Endothelial cell of umbilical vein (primary cell): ENCODE results near the gene ZNF618. TPM values are rescaled to one million over a fixed set of nuclear protein-coding genes. Genes with fewer than 3 reads are reported as not detected.

Experiments used
- BruUV-seq: library from RNA; stranded (reverse); fragments of 400-500 nt; replicated peaks from 2 replicates; lab custom pipeline; 2021; lab: Mats Ljungman, UMichigan
- CTCF ChIA-PET: fragments of 300-600, 350-600 bp; sonication (Branson Sonifier 250); formaldehyde crosslinking; loops from one replicate; lab custom pipeline; 2021; ENCODE audit warnings: antibody characterized with exemption, inconsistent platforms; lab: Charles Lee
- POLR2A ChIA-PET: fragments of 300-600, 350-600 bp; sonication (Branson Sonifier 250); formaldehyde crosslinking; loops from one replicate; lab custom pipeline; 2021; ENCODE audit warnings: antibody characterized with exemption, inconsistent platforms; lab: Charles Lee
- DNase-seq: peaks from one replicate; pipeline ENCODE4 v3.0.0-alpha.2; 2011; ENCODE audit warnings: low read depth, low spot score
- FAIRE-seq: peaks from 2 replicates; lab custom pipeline; 2011; peaks lifted over from hg19 to GRCh38; lab: Jason Lieb, UNC
- H2AFZ ChIP-seq: 2 replicates; pipeline ENCODE4 v1.6.0; 2012; ENCODE audit warnings: low read depth, low read length, control low read depth, inconsistent platforms
- H3K27ac ChIP-seq: 2 replicates; pipeline ENCODE4 v1.5.1; 2011; ENCODE audit warnings: low read depth, mild to moderate bottlenecking, control low read depth, low read length, moderate library complexity; ENCODE audit not compliant: insufficient read depth
- H3K27me3 ChIP-seq, 2 experiments: 2 replicates each; pipeline versions ENCODE4 v1.6.0 to v1.6.1; 2011; ENCODE audit warnings: low read length in 2 of 2, mixed read lengths in 1 of 2; ENCODE audit not compliant: control insufficient read depth in 2 of 2, insufficient read depth in 2 of 2
- H3K36me3 ChIP-seq, 2 experiments: 2 replicates in 1 of 2; 3 replicates in 1 of 2; pipeline ENCODE4 v1.5.1; 2011; ENCODE audit warnings: low read length in 2 of 2, mild to moderate bottlenecking in 1 of 2, moderate library complexity in 1 of 2; ENCODE audit not compliant: control insufficient read depth in 2 of 2, insufficient read depth in 2 of 2; ENCODE audit errors: extremely low read depth in 1 of 2
- H3K4me1 ChIP-seq: 3 replicates; pipeline ENCODE4 v1.5.1; 2011; ENCODE audit warnings: mild to moderate bottlenecking, low read length; ENCODE audit not compliant: control insufficient read depth, insufficient read depth; ENCODE audit errors: extremely low read depth
- H3K4me2 ChIP-seq: 2 replicates; pipeline ENCODE4 v1.6.1; 2011; ENCODE audit warnings: low read length, control low read depth, mixed read lengths; ENCODE audit not compliant: insufficient read depth
- H3K4me3 ChIP-seq, 3 experiments: fragments of 200-600 bp in 1 of 3; sonication (generic), shearing (Covaris generic) in 1 of 3; replicated peaks in 1 of 3; 2 replicates each; pipeline ENCODE4 v1.5.1; 2011 to 2016; ENCODE audit warnings: control low read depth in 3 of 3, low read length in 3 of 3, mild to moderate bottlenecking in 2 of 3, inconsistent platforms in 1 of 3, low read depth in 1 of 3, moderate library complexity in 1 of 3; ENCODE audit not compliant: insufficient read depth in 1 of 3
- H3K79me2 ChIP-seq: 2 replicates; pipeline ENCODE4 v1.6.0; 2012; ENCODE audit warnings: low read length, inconsistent platforms; ENCODE audit not compliant: control insufficient read depth, insufficient read depth
- H3K9ac ChIP-seq: replicated peaks from 2 replicates; pipeline ENCODE3; 2011; ENCODE audit warnings: low read length, control low read depth; ENCODE audit not compliant: insufficient read depth; ENCODE audit errors: extremely low read depth
- H3K9me1 ChIP-seq: replicated peaks from 3 replicates; pipeline ENCODE4 v1.6.0; 2011; ENCODE audit warnings: mild to moderate bottlenecking, low read length; ENCODE audit not compliant: control insufficient read depth, insufficient read depth; ENCODE audit errors: extremely low read depth
- H3K9me3 ChIP-seq: replicated peaks from 2 replicates; pipeline ENCODE4 v1.5.1; 2012; ENCODE audit warnings: low read length, inconsistent platforms; ENCODE audit not compliant: control insufficient read depth, insufficient read depth
- H4K20me1 ChIP-seq: replicated peaks from 2 replicates; pipeline ENCODE3; 2011; ENCODE audit warnings: mild to moderate bottlenecking, low read length; ENCODE audit not compliant: control insufficient read depth, insufficient read depth; ENCODE audit errors: extremely low read depth
- CTCF ChIP-seq, 2 donors: IDR thresholded peaks; 1 replicate in 1 of 2; 2 replicates in 1 of 2; pipeline ENCODE4 v1.5.1; 2011; ENCODE audit warnings: low read length in 2 of 2, mild to moderate bottlenecking in 2 of 2, moderate library complexity in 2 of 2, control low read depth in 1 of 2, inconsistent platforms in 1 of 2, low read depth in 1 of 2; ENCODE audit not compliant: insufficient read depth in 1 of 2; ENCODE audit errors: extremely low read depth in 1 of 2
- EZH2 ChIP-seq: IDR thresholded peaks from 2 replicates; pipeline ENCODE4 v1.6.1; 2012; ENCODE audit warnings: borderline replicate concordance, low read depth, mild to moderate bottlenecking, moderate library complexity, low read length, inconsistent platforms; ENCODE audit not compliant: severe bottlenecking
- MAX ChIP-seq: IDR thresholded peaks from 2 replicates; pipeline ENCODE4 v1.6.1; 2011; ENCODE audit not compliant: insufficient read depth, insufficient read length
- MYC ChIP-seq: IDR thresholded peaks from one replicate; pipeline ENCODE4 v1.6.1; 2011; ENCODE audit warnings: mild to moderate bottlenecking, low read depth, low read length
- POLR2A ChIP-seq: IDR thresholded peaks from 2 replicates; pipeline ENCODE4 v1.6.1; 2012; ENCODE audit warnings: low read depth, mild to moderate bottlenecking, control low read depth, low read length
- POLR2AphosphoS5 ChIP-seq: IDR thresholded peaks from 2 replicates; pipeline ENCODE4 v1.6.1; 2012; ENCODE audit warnings: low read depth, mild to moderate bottlenecking, control low read depth, low read length, moderate library complexity; ENCODE audit not compliant: insufficient read depth
- dilution Hi-C: fragments of 300-500 bp; cut with MboI; formaldehyde crosslinking; loops from one replicate; pipeline ENCODE4 v1.15.0; 2019; ENCODE audit warnings: low sequenced_read_pairs; ENCODE audit not compliant: extremely low pct_ligation_motif_present
- intact Hi-C: fragments of 100-400 bp; cut with micrococcal nuclease; formaldehyde crosslinking; loops from one replicate; pipeline ENCODE4 v1.10.0; 2022
- polyA plus RNA-seq, 4 experiments: library from polyadenylated mRNA; depleted of rRNA in 3 of 4; stranded (reverse) in 3 of 4; unstranded in 1 of 4; fragments of >200 nt; gene quantifications; 2 replicates each; pipeline versions ENCODE4 v1.2.1 to v1.2.3, GENCODE V29; 2011 to 2012; ENCODE audit warnings: missing spikeins in 1 of 4
- total RNA-seq: library from RNA; stranded (reverse); gene quantifications from 2 replicates; pipeline ENCODE4 v1.2.3, GENCODE V29; 2021

ZNF618 gene
- total and polyA plus RNA-seq, 2 donors (not counting 3 experiments of a cell fraction or from before 2014, with no cell fraction given) = 22.6 to 80.3 TPM

- Histone ChIP-seq H3K4me1 (peaks cover 48% of the 10 kb centered on the region), H4K20me1 (peaks cover 11% of the 10 kb centered on the region), H2AFZ (no peak overlapping the region), H3K4me3 (no peak overlapping the region), H3K9me3 (no peaks in the 10 kb centered on the region), H3K27ac (no peak overlapping the region), H3K79me2 (peaks cover 51% of the 10 kb centered on the region), H3K9ac (no peak overlapping the region), H3K27me3 (no peaks in the 10 kb centered on the region), H3K36me3 (peaks cover 0 to 33% of the 10 kb centered on the region in 2 experiments), H3K9me1 (no peaks in the 10 kb centered on the region), H3K4me2 (no peak overlapping the region)
- no TSS peak for BruUV-seq
- ChIA-PET CTCF (interaction anchor here (0.8 to 2.4 kb wide), 7 partner anchors 12 to 253 kb away, joined by 3 to 9 read pairs (median 5); no protein-coding TSS in a partner anchor), POLR2A (no interaction called here)
- intact Hi-C loops (no loop called here), dilution Hi-C loops (no loop called here)
- no peak for TF ChIP-seq MYC
- no peak for TF ChIP-seq MAX
- no peak for TF ChIP-seq EZH2
- no peak for TF ChIP-seq CTCF (IDR thresholded peaks at IDR 0.05; ENCODE audit: extremely low read depth in 1 of 2, insufficient read depth in 1 of 2, low read depth in 1 of 2, low read length in 2 of 2)
- no peak for TF ChIP-seq POLR2A
- no peak for TF ChIP-seq POLR2AphosphoS5
- FAIRE-seq (peak; percentile 59), DNase-seq (no peak)
These were observed 114.9 kb downstream of the ZNF618 start for GRCh38 chr9:113990975-113991471.
